Measurements from ENCODE around the gene CHCT1. TPM values are rescaled to one million over a fixed set of nuclear protein-coding genes. Genes with fewer than 3 reads are reported as not detected.

The CHCT1 gene
- total RNA-seq, 1 experiment from 2014 or later = not detected

- Histone ChIP-seq H3F3A (ENCODE audit: low read length, unreplicated experiment) (no peaks in the 10 kb centered on the region), H3K36me3 (ENCODE audit: low read depth, low read length) (peaks cover 27% of the 10 kb centered on the region), H3K27me3 (ENCODE audit: low read length) (no peaks in the 10 kb centered on the region), H3K4me2 (ENCODE audit: low read length) (no peak overlapping the region), H3K9ac (ENCODE audit: low read length) (no peak overlapping the region), H3K4me1 (ENCODE audit: insufficient read depth, low read length) (no peaks in the 10 kb centered on the region), H3K9me2 (replicated peaks; ENCODE audit: low read length) (no peaks in the 10 kb centered on the region), H3K27ac (ENCODE audit: low read length) (no peak overlapping the region), H3K4me3 (ENCODE audit: low read length) (no peak overlapping the region), H2AFZ (ENCODE audit: low read length) (no peak overlapping the region), H4K20me1 (ENCODE audit: low read length) (no peaks in the 10 kb centered on the region), H3K79me2 (ENCODE audit: low read length) (no peaks in the 10 kb centered on the region), H3K9me3 (ENCODE audit: low read length) (no peaks in the 10 kb centered on the region)
- intact Hi-C loops (cut with micrococcal nuclease) = no loop called here
- ChIA-PET POLR2A (ENCODE audit: unreplicated experiment) (no interaction called here), CTCF (no interaction called here)
- ATAC-seq (no peak), DNase-seq (no peak)
- TF ChIP-seq EZH2 (IDR thresholded peaks at IDR 0.05; ENCODE audit: low read length, unreplicated experiment) (no peak), CTCF (conservative IDR thresholded peaks at IDR 0.05; ENCODE audit: low read depth, low read length) (no peak), EZH2phosphoT487 (IDR thresholded peaks at IDR 0.05; ENCODE audit: borderline replicate concordance, low read length) (no peak)
- no TSS peak for BruUV-seq (replicated peaks)
These were observed 29.7 kb downstream of the CHCT1 start for GRCh38 chr17:60451965-60452364.

- BruUV-seq (replicated peaks) = no TSS peak
- POLR2A ChIA-PET (ENCODE audit: unreplicated experiment) = no interaction called here
- Histone ChIP-seq H3K27me3 (ENCODE audit: low read length) (no peaks in the 10 kb centered on the region), H3K36me3 (ENCODE audit: low read depth, low read length) (peaks cover 26% of the 10 kb centered on the region), H3K9ac (ENCODE audit: low read length) (no peak overlapping the region), H3K27ac (ENCODE audit: low read length) (no peak overlapping the region), H3K4me3 (ENCODE audit: low read length) (no peak overlapping the region), H3K79me2 (ENCODE audit: low read length) (no peaks in the 10 kb centered on the region), H2AFZ (ENCODE audit: low read length) (no peak overlapping the region), H3K4me2 (ENCODE audit: low read length) (no peak overlapping the region), H4K20me1 (ENCODE audit: low read length) (no peaks in the 10 kb centered on the region), H3F3A (ENCODE audit: low read length, unreplicated experiment) (no peaks in the 10 kb centered on the region), H3K4me1 (ENCODE audit: insufficient read depth, low read length) (no peaks in the 10 kb centered on the region), H3K9me3 (ENCODE audit: low read length) (no peaks in the 10 kb centered on the region), H3K9me2 (replicated peaks; ENCODE audit: low read length) (no peaks in the 10 kb centered on the region)
- TF ChIP-seq CTCF (conservative IDR thresholded peaks at IDR 0.05; ENCODE audit: low read depth, low read length) (no peak), EZH2 (IDR thresholded peaks at IDR 0.05; ENCODE audit: low read length, unreplicated experiment) (no peak), EZH2phosphoT487 (IDR thresholded peaks at IDR 0.05; ENCODE audit: borderline replicate concordance, low read length) (no peak)
- intact Hi-C loops (cut with micrococcal nuclease) = no loop called here
- DNase-seq = no peak
- ATAC-seq = no peak
- CTCF ChIA-PET = no interaction called here
These were observed 33.1 kb downstream of the CHCT1 start for GRCh38 chr17:60455378-60455777.

DNA sequence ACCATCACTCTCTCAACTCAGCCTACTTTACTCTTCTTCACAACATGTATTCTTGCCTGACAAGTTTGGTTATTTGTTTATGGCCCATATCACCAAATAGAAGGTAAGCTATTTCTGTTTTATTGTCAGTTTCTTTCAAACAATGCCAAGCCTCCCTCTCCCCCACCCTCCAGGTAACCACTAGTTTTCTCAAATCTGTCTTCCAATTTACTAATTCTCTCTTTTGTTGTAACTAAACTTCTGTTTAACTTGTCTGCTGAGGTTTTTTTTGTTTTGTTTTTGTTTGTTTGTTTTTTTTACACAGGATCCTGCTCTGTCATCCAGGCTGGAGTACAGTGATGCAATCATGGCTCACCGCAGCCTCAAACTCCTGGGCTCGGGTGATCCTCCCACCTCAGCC lies 34.9 kb downstream of the CHCT1 start:
- Histone ChIP-seq H4K20me1 (ENCODE audit: low read length) (no peaks in the 10 kb centered on the region), H3K9ac (ENCODE audit: low read length) (no peak overlapping the region), H3K9me2 (replicated peaks; ENCODE audit: low read length) (no peaks in the 10 kb centered on the region), H3K27ac (ENCODE audit: low read length) (no peak overlapping the region), H3K4me1 (ENCODE audit: insufficient read depth, low read length) (no peaks in the 10 kb centered on the region), H3K36me3 (ENCODE audit: low read depth, low read length) (peaks cover 26% of the 10 kb centered on the region), H3K4me2 (ENCODE audit: low read length) (no peak overlapping the region), H3K27me3 (ENCODE audit: low read length) (no peaks in the 10 kb centered on the region), H3K9me3 (ENCODE audit: low read length) (no peaks in the 10 kb centered on the region), H3K79me2 (ENCODE audit: low read length) (no peaks in the 10 kb centered on the region), H2AFZ (ENCODE audit: low read length) (no peak overlapping the region), H3K4me3 (ENCODE audit: low read length) (no peak overlapping the region), H3F3A (ENCODE audit: low read length, unreplicated experiment) (no peaks in the 10 kb centered on the region)
- intact Hi-C loops (cut with micrococcal nuclease) = no loop called here
- CTCF ChIA-PET = interaction anchor here (0.7 kb wide), 1 partner anchor 29 kb away, joined by 8 read pairs; no protein-coding TSS in a partner anchor
- DNase-seq (no peak), ATAC-seq (no peak)
- TF ChIP-seq CTCF (conservative IDR thresholded peaks at IDR 0.05; ENCODE audit: low read depth, low read length) = no peak
- no peak for TF ChIP-seq EZH2 (IDR thresholded peaks at IDR 0.05; ENCODE audit: low read length, unreplicated experiment)
- no peak for TF ChIP-seq EZH2phosphoT487 (IDR thresholded peaks at IDR 0.05; ENCODE audit: borderline replicate concordance, low read length)
- POLR2A ChIA-PET (ENCODE audit: unreplicated experiment) = no interaction called here
- no TSS peak for BruUV-seq (replicated peaks)

Measured in PC-3 (cell line).